CD8-positive, alpha-beta memory T cell (primary cell): Measurements from ENCODE around the gene MGA. TPM values are rescaled to one million over a fixed set of nuclear protein-coding genes. Genes with fewer than 3 reads are reported as not detected.

Source experiments
- CTCF ChIA-PET: fragments of 350-600 bp; sonication (Branson Sonifier 250); formaldehyde crosslinking; loops from one replicate; lab custom pipeline; 2021; ENCODE audit warnings: antibody characterized with exemption; lab: Charles Lee
- POLR2A ChIA-PET: fragments of 350-600 bp; sonication (Branson Sonifier 250); formaldehyde crosslinking; loops from one replicate; lab custom pipeline; 2021; ENCODE audit warnings: antibody characterized with exemption; lab: Charles Lee
- DNase-seq, 5 donors: peaks; one replicate each; pipeline versions ENCODE4 v3.0.0 to v3.0.0-alpha.2; 2020 to 2022; ENCODE audit warnings: mixed read lengths in 1 of 5
- H3K27ac ChIP-seq: one replicate; pipeline ENCODE4 v1.7.0; 2013; ENCODE audit warnings: low read depth, mild to moderate bottlenecking, low read length, moderate library complexity
- H3K27me3 ChIP-seq: 2 replicates; pipeline ENCODE4 v1.7.0; 2013; ENCODE audit warnings: low read length, mild to moderate bottlenecking; ENCODE audit not compliant: insufficient read depth, poor library complexity, severe bottlenecking
- H3K36me3 ChIP-seq: 2 replicates; pipeline ENCODE4 v1.7.0; 2013; ENCODE audit warnings: mild to moderate bottlenecking, low read length, moderate library complexity; ENCODE audit not compliant: insufficient read depth
- H3K4me1 ChIP-seq: 2 replicates; pipeline ENCODE4 v1.7.0; 2013; ENCODE audit warnings: mild to moderate bottlenecking, low read length, moderate library complexity; ENCODE audit not compliant: insufficient read depth
- H3K4me3 ChIP-seq: 2 replicates; pipeline ENCODE4 v1.7.0; 2013; ENCODE audit warnings: mild to moderate bottlenecking, low read length
- H3K9me3 ChIP-seq: 2 replicates; pipeline ENCODE4 v1.7.0; 2013; ENCODE audit warnings: mild to moderate bottlenecking, low read length
- H3K27ac Mint-ChIP-seq, 8 donors: one replicate each; pipeline ENCODE4 v1.8.0; 2020 to 2021; ENCODE audit warnings: mixed read lengths in 8 of 8, mild to moderate bottlenecking in 6 of 8, inconsistent platforms in 3 of 8, moderate library complexity in 3 of 8
- H3K27me3 Mint-ChIP-seq, 2 donors: one replicate each; pipeline ENCODE4 v1.8.0; 2020 to 2021; ENCODE audit warnings: mixed read lengths in 2 of 2, mild to moderate bottlenecking in 1 of 2, moderate library complexity in 1 of 2
- H3K36me3 Mint-ChIP-seq, 3 donors: one replicate each; pipeline ENCODE4 v1.8.0; 2020 to 2021; ENCODE audit warnings: mixed read lengths in 3 of 3, inconsistent platforms in 1 of 3, mild to moderate bottlenecking in 1 of 3
- H3K4me1 Mint-ChIP-seq, 3 donors: one replicate each; pipeline ENCODE4 v1.8.0; 2020 to 2021; ENCODE audit warnings: mixed read lengths in 3 of 3, inconsistent platforms in 1 of 3, mild to moderate bottlenecking in 1 of 3
- H3K4me3 Mint-ChIP-seq, 7 donors: one replicate each; pipeline ENCODE4 v1.8.0; 2020 to 2021; ENCODE audit warnings: mixed read lengths in 7 of 7, mild to moderate bottlenecking in 6 of 7, moderate library complexity in 4 of 7, inconsistent platforms in 2 of 7
- H3K9me3 Mint-ChIP-seq, 5 donors: one replicate each; pipeline ENCODE4 v1.8.0; 2020 to 2022; ENCODE audit warnings: mixed read lengths in 5 of 5, mild to moderate bottlenecking in 3 of 5, moderate library complexity in 2 of 5, inconsistent platforms in 1 of 5
- polyA plus RNA-seq: library from polyadenylated mRNA; unstranded; fragments of 300-500 nt; fragmentation: Illumina TruSeq; gene quantifications from one replicate; pipeline ENCODE4 v1.2.3, GENCODE V29; 2021
- total RNA-seq, 2 experiments: library from RNA; stranded (reverse); gene quantifications; one replicate each; pipeline ENCODE4 v1.2.3, GENCODE V29; 2021

Gene MGA
- 10 to 100 TPM; 40.1 to 41.5 TPM for total RNA-seq
- 22.5 TPM for polyA plus RNA-seq

DNA sequence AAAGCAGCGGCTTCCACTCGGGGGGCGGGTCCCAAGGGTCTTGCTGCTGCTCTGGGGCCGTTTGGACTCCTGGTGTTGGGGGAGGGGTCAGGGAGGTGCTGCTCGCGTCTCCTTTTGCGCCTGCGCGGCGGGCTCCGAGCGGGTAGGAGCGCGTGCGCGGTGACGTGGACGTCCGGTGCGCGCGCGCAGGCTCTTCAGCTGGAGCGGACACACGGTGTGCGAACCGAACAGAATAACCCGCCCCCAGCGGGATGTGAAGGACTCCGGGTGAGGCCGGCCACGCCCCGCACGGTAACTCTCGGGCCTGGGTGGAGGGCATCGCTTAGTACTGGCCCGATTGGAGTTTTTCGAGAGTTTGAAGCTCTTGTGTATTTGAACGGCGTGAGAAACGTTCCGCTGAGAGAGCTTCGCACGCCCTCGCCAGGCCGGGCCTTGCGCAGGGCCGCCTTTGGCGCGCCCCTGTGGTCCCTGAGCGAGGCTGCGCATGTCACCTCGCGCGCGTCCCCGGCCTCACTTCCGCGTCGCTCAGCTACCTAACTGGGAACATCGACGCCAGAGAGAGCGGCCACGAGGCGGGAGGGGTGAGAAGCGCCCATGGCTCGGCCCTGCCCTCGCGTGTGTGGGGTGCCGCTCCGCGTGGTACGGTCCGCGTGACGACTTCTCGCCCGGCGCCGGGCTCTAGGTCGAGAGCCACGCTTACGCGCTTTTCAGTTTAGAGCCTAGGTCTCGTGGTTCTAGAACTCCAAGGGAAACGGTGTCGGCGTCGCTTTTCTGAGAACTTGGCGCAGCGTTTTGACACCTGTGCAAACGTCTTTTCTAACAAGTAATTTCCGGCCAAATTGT, at the start of gene MGA:
TSS of gene MGA (plus strand) at position 171 of the 843 bp plus-strand sequence.
- POLR2A ChIA-PET: interaction anchor here (1.0 to 1.9 kb wide), 7 partner anchors 10 to 276 kb away, joined by 3 to 9 read pairs (median 5); partner anchors contain the start of genes MAPKBP1 and RPAP1
- peak within 1 kb of the TSS; percentile 81 to 98 (median 96) for H3K27ac Mint-ChIP-seq

GRCh38 chr15:41620536-41621199, 39.5 kb upstream of the MGA start:
- Mint-ChIP-seq H3K36me3 (no peaks in the 10 kb centered on the region), H3K9me3 (peaks cover 0 to 9% (median 4%) of the 10 kb centered on the region in 5 donors), H3K4me3 (peak overlapping the region; percentile 64 to 87 (median 72)), H3K27me3 (no peaks in the 10 kb centered on the region), H3K4me1 (peaks cover 17 to 26% (median 22%) of the 10 kb centered on the region in 3 donors), H3K27ac (peak overlapping the region in 7 of 8 donors; percentile 29 to 81 (median 72))
- peak in 1 of 5 donors; percentile 8 for DNase-seq
- Histone ChIP-seq H3K4me3 (peak overlapping the region; percentile 57), H3K4me1 (peaks cover 5% of the 10 kb centered on the region), H3K27ac (no peak overlapping the region), H3K36me3 (no peaks in the 10 kb centered on the region), H3K9me3 (no peaks in the 10 kb centered on the region), H3K27me3 (no peaks in the 10 kb centered on the region)
- CTCF ChIA-PET: interaction anchor here (0.5 to 1.4 kb wide), 5 partner anchors 9 to 62 kb away, joined by 3 to 4 read pairs (median 3); partner anchors contain the start of gene MGA
- POLR2A ChIA-PET: interaction anchor here (1.1 to 1.8 kb wide), 2 partner anchors 40 to 128 kb away, joined by 3 to 9 read pairs; partner anchors contain the start of gene MGA

More for the DNA sequence above, at the start of gene MGA:
- peaks cover 42% of the 10 kb centered on the region for H3K4me1 ChIP-seq
- peak; percentile 79 to 93 (median 90) for DNase-seq
- Mint-ChIP-seq H3K9me3 (no peaks in the 10 kb centered on the region), H3K27me3 (peaks cover 9 to 10% of the 10 kb centered on the region in 2 donors), H3K4me3 (peak within 1 kb of the TSS; percentile 85 to 93 (median 90)), H3K4me1 (peaks cover 46 to 56% (median 52%) of the 10 kb centered on the region in 3 donors), H3K36me3 (peaks cover 0 to 12% (median 0%) of the 10 kb centered on the region in 3 donors)
- no peaks in the 10 kb centered on the region for H3K36me3 ChIP-seq
- H3K27ac ChIP-seq: peak within 1 kb of the TSS; percentile 94
- no peaks in the 10 kb centered on the region for H3K27me3 ChIP-seq
- CTCF ChIA-PET: interaction anchor here (0.8 to 2.6 kb wide), 6 partner anchors 35 to 329 kb away, joined by 3 to 17 read pairs (median 4); partner anchors contain the start of gene MAPKBP1
- peak within 1 kb of the TSS; percentile 85 for H3K4me3 ChIP-seq
- H3K9me3 ChIP-seq: no peaks in the 10 kb centered on the region

DNA sequence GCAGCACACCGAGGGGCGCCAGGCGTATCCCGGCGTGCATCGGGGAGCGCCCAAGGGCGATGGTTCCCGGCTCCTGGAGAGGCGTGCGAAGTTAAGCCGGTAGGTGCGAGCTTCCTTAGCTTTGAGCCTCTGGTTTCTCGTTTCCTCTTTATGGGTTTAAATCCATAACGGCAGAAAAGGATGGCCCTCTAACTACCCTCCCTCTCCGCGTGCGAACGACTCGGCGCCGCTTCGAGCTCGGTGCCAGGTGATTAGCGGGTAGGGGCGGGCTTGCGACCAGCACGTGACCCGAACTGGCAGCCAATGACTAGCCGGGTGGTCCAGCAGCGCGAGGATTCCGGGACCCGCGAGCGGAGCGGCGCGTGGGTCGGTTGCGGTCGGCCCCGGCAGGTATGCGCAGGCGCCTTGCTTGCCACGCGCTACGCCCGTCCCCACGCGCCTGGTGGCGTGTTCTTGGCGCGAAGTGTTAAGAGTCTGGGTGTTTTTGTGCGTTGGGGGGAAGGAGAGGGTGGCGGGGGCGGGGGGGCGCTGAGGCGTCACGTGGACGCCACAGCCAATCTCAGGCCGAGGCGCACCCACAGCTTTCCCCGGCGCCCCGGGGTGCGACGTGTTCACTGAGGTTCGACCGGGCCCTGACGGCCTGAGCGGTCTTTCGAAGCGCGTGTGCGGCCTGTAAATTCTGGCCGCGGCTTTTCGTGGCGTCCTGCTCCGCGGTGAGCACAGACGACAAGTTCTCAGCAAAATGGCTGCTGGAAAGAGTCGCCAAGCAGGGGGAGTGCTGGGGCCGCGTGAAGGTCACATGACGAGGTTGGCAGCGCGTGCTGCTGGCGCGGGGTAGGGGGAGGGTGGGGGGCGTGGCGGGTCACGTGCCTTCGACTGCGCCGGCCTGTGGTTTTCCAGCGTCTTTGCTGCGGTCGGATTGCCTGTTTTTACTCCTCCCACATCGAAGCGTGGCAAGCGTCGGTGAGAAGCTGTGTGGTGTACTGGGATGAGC, 38.7 kb upstream of the MGA start:
- H3K4me1 ChIP-seq: peaks cover 5% of the 10 kb centered on the region
- Mint-ChIP-seq H3K27ac (peak overlapping the region in 7 of 8 donors; percentile 63 to 84 (median 79)), H3K36me3 (no peaks in the 10 kb centered on the region), H3K27me3 (no peaks in the 10 kb centered on the region), H3K9me3 (peaks cover 0 to 9% (median 4%) of the 10 kb centered on the region in 5 donors), H3K4me3 (peak overlapping the region; percentile 64 to 87 (median 72)), H3K4me1 (peaks cover 17 to 26% (median 22%) of the 10 kb centered on the region in 3 donors)
- ChIA-PET CTCF (interaction anchor here (0.5 to 1.4 kb wide), 5 partner anchors 9 to 63 kb away, joined by 3 to 4 read pairs (median 3); partner anchors contain the start of gene MGA), POLR2A (interaction anchor here (1.1 to 1.8 kb wide), 3 partner anchors 39 to 390 kb away, joined by 3 to 9 read pairs (median 3); partner anchors contain the start of genes CHP1 and MGA)
- DNase-seq: peak; percentile 57 to 84 (median 79)
- H3K9me3 ChIP-seq: no peaks in the 10 kb centered on the region
- no peaks in the 10 kb centered on the region for H3K27me3 ChIP-seq
- no peaks in the 10 kb centered on the region for H3K36me3 ChIP-seq
- H3K27ac ChIP-seq: no peak overlapping the region
- H3K4me3 ChIP-seq: peak overlapping the region; percentile 57

GRCh38 chr15:41622901-41623300, 37.3 kb upstream of the MGA start:
- Mint-ChIP-seq H3K4me3 (peak overlapping the region in 2 of 7 donors; percentile 32 to 62), H3K9me3 (peaks cover 0 to 5% (median 2%) of the 10 kb centered on the region in 5 donors), H3K36me3 (no peaks in the 10 kb centered on the region), H3K27ac (peak overlapping the region in 1 of 8 donors; percentile 56), H3K27me3 (no peaks in the 10 kb centered on the region), H3K4me1 (peaks cover 17 to 26% (median 22%) of the 10 kb centered on the region in 3 donors)
- POLR2A ChIA-PET: no interaction called here
- Histone ChIP-seq H3K4me3 (no peak overlapping the region), H3K36me3 (no peaks in the 10 kb centered on the region), H3K27me3 (no peaks in the 10 kb centered on the region), H3K27ac (no peak overlapping the region), H3K4me1 (peaks cover 5% of the 10 kb centered on the region), H3K9me3 (no peaks in the 10 kb centered on the region)
- CTCF ChIA-PET: no interaction called here
- DNase-seq: no peak

DNA sequence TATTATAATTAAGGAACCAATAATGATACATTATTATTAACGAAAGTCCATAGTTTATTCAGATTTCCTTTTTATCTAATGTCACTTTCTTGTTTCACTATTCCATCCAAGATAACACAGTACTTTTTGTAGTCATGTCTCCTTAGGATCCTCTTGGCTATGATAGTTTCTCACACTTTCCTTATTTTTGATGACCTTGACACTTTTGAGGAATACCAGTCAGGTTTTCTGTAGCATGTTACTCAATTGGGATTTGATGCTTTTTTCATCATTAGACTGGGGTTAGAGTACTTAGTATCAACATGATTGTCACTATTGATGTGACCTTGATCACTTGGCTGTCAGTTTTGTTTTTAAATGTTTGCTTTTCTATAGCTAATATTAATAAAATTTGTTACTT, 33.0 kb upstream of the MGA start:
- H3K4me3 ChIP-seq: no peak overlapping the region
- no peak overlapping the region for H3K27ac ChIP-seq
- POLR2A ChIA-PET: no interaction called here
- Mint-ChIP-seq H3K4me3 (no peak overlapping the region), H3K36me3 (no peaks in the 10 kb centered on the region), H3K27me3 (no peaks in the 10 kb centered on the region), H3K9me3 (no peaks in the 10 kb centered on the region), H3K27ac (no peak overlapping the region), H3K4me1 (peaks cover under 1 to 6% (median 2%) of the 10 kb centered on the region in 3 donors)
- H3K4me1 ChIP-seq: no peaks in the 10 kb centered on the region
- no peaks in the 10 kb centered on the region for H3K27me3 ChIP-seq
- H3K9me3 ChIP-seq: no peaks in the 10 kb centered on the region
- CTCF ChIA-PET: interaction anchor here (1.2 kb wide), 2 partner anchors 24 to 161 kb away, joined by 3 read pairs; no protein-coding TSS in a partner anchor
- no peaks in the 10 kb centered on the region for H3K36me3 ChIP-seq
- no peak for DNase-seq

DNA sequence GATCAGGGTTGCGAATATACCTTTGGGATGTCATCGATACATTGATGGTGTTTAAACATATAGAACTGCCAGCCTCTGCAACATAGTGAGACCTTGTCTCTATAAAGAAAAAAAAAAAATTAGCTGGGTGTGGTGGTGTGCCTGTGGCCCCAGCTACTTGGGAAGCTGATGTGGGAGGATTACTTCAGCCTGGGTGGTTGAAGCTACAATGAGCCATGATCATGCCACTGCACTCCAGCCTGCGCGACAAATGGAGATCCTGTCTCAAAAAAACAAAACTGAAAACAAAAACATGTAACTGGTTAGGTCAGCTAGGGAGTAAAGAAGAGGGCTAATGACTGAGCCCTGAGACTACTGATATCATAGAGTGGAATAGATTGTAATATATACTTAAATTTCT, 30.7 kb upstream of the MGA start:
- H3K4me3 ChIP-seq: no peak overlapping the region
- no peaks in the 10 kb centered on the region for H3K27me3 Mint-ChIP-seq
- ChIA-PET CTCF (interaction anchor here (1.0 kb wide), 1 partner anchor 26 kb away, joined by 3 read pairs; no protein-coding TSS in a partner anchor), POLR2A (interaction anchor here (0.6 kb wide), 1 partner anchor 16 kb away, joined by 4 read pairs; no protein-coding TSS in a partner anchor)
- H3K36me3 ChIP-seq: no peaks in the 10 kb centered on the region
- no peaks in the 10 kb centered on the region for H3K36me3 Mint-ChIP-seq
- H3K27ac Mint-ChIP-seq: peak overlapping the region in 1 of 8 donors; percentile 73
- no peaks in the 10 kb centered on the region for H3K27me3 ChIP-seq
- no peaks in the 10 kb centered on the region for H3K4me1 Mint-ChIP-seq
- no peaks in the 10 kb centered on the region for H3K9me3 ChIP-seq
- no peaks in the 10 kb centered on the region for H3K4me1 ChIP-seq
- no peaks in the 10 kb centered on the region for H3K9me3 Mint-ChIP-seq
- no peak for DNase-seq
- no peak overlapping the region for H3K4me3 Mint-ChIP-seq
- H3K27ac ChIP-seq: no peak overlapping the region

- CTCF ChIA-PET: no interaction called here
- Histone ChIP-seq H3K4me1 (no peaks in the 10 kb centered on the region), H3K36me3 (no peaks in the 10 kb centered on the region), H3K27ac (no peak overlapping the region), H3K4me3 (no peak overlapping the region), H3K27me3 (no peaks in the 10 kb centered on the region), H3K9me3 (no peaks in the 10 kb centered on the region)
- H3K9me3 Mint-ChIP-seq: no peaks in the 10 kb centered on the region
- DNase-seq: no peak
- POLR2A ChIA-PET: no interaction called here
- no peaks in the 10 kb centered on the region for H3K4me1 Mint-ChIP-seq
- no peaks in the 10 kb centered on the region for H3K36me3 Mint-ChIP-seq
- H3K27me3 Mint-ChIP-seq: no peaks in the 10 kb centered on the region
- H3K27ac Mint-ChIP-seq: peak overlapping the region in 1 of 8 donors; percentile 73
- no peak overlapping the region for H3K4me3 Mint-ChIP-seq
These were observed 30.3 kb upstream of the MGA start for GRCh38 chr15:41629883-41630282.
